ENCODE data around the gene BICDL1.

The BICDL1 gene

DNA sequence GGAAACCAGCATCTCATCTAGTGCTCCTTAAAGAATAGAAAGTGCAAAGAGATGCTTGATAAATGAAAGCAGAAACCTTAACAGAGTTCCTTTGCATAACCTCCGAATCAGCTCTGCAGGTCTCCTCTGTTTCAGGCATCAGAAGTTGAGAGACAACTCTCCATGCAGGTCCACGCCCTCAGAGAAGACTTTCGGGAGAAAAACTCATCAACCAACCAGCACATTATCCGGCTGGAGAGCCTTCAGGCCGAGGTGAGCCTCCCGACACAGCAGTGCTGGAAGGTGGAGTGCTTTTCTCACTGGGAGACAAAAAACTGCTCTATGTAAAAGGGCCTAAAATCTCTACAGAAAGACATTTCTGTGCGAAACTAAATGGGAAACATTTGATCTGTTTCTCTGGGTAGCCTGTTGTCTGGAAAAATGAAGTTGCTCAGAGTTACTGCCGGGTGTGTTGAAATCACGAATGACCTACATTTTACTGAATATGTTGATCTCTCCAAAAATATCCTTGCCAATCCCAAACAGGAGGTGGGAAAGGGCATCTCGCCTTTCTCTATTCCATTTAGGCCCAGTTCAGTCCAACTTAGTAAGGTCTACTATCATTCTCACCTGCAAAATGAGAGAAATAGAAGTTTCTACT, 72.7 kb downstream of the BICDL1 start:
- CTCF ChIA-PET, result no interaction called here
- Histone ChIP-seq H3K27ac (ENCODE audit: extremely low read depth, low read depth, low read length) (no peak overlapping the region), H3K4me1 (ENCODE audit: control insufficient read depth, insufficient read depth, low read length) (no peaks in the 10 kb centered on the region), H3K9me3 (ENCODE audit: control insufficient read depth, insufficient read depth, low read depth, low read length) (no peaks in the 10 kb centered on the region), H3K4me3 (ENCODE audit: low read depth, low read length) (no peak overlapping the region), H3K36me3 (ENCODE audit: control insufficient read depth in 2 of 2, insufficient read depth in 1 of 2, low read length in 2 of 2) (no peaks in the 10 kb centered on the region)
- POLR2A ChIA-PET, result no interaction called here
- TF ChIP-seq MZF1 (tag by site-specific recombination; IDR thresholded peaks at IDR 0.05; ENCODE audit: borderline replicate concordance) (no peak), ZNF140 (tag by site-specific recombination; IDR thresholded peaks at IDR 0.05) (no peak), OSR2 (tag by site-specific recombination; IDR thresholded peaks at IDR 0.05) (no peak)

DNA sequence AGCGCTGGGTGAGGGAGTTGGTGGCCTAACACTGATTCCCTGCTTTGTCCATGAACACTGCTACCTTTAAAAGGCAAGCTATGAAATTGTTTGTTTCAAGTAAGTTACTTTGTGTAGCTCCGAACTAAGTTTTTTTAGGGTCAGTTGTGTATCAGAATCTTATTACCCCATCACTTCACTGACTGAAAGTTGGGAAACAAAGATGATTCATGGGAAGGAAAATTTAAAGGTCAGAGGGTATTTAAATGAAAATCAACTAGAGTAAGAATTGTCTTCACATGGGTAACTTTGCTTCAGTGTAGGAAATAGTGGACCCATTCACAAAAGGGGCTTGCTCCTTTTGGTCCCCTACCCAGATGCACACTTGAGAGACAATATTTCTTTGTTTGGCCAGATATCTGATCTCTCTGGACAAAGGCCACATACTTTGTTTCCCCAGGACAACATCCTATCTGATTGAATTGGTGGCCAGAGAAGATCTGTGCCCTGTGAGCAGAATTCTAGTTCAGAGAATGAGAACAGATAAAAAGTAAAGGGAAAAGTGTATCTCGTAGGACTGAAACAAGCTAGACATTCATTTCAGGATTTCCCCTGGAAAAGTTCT, 74.0 kb downstream of the BICDL1 start:
- TF ChIP-seq ZNF610 (tag by site-specific recombination; IDR thresholded peaks at IDR 0.05; ENCODE audit: borderline replicate concordance) (no peak), ZNF121 (tag by site-specific recombination; IDR thresholded peaks at IDR 0.05) (no peak), ZNF747 (tag by site-specific recombination; IDR thresholded peaks at IDR 0.05) (no peak), ZNF366 (tag by site-specific recombination; conservative IDR thresholded peaks at IDR 0.05) (no peak), ZNF394 (tag by site-specific recombination; IDR thresholded peaks at IDR 0.05; ENCODE audit: borderline replicate concordance) (no peak), KLF1 (tag by site-specific recombination; IDR thresholded peaks at IDR 0.05) (no peak), ZNF664 (tag by site-specific recombination; IDR thresholded peaks at IDR 0.05) (no peak), HOXC10 (CRISPR knock-in tag; IDR thresholded peaks at IDR 0.05) (no peak), PRDM1 (tag by site-specific recombination; IDR thresholded peaks at IDR 0.05) (no peak), ZNF837 (tag by site-specific recombination; IDR thresholded peaks at IDR 0.05) (no peak), GFI1B (tag by site-specific recombination; IDR thresholded peaks at IDR 0.05) (no peak), KLF10 (tag by site-specific recombination; IDR thresholded peaks at IDR 0.05) (no peak), ZNF19 (tag by site-specific recombination; IDR thresholded peaks at IDR 0.05; ENCODE audit: low read depth) (no peak)
- TF ChIP-seq, protein P1, sequence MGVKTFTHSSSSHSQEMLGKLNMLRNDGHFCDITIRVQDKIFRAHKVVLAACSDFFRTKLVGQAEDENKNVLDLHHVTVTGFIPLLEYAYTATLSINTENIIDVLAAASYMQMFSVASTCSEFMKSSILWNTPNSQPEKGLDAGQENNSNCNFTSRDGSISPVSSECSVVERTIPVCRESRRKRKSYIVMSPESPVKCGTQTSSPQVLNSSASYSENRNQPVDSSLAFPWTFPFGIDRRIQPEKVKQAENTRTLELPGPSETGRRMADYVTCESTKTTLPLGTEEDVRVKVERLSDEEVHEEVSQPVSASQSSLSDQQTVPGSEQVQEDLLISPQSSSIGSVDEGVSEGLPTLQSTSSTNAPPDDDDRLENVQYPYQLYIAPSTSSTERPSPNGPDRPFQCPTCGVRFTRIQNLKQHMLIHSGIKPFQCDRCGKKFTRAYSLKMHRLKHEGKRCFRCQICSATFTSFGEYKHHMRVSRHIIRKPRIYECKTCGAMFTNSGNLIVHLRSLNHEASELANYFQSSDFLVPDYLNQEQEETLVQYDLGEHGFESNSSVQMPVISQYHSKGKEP (tag by site-specific recombination; IDR thresholded peaks at IDR 0.05), result no peak
- TF ChIP-seq, protein P2, sequence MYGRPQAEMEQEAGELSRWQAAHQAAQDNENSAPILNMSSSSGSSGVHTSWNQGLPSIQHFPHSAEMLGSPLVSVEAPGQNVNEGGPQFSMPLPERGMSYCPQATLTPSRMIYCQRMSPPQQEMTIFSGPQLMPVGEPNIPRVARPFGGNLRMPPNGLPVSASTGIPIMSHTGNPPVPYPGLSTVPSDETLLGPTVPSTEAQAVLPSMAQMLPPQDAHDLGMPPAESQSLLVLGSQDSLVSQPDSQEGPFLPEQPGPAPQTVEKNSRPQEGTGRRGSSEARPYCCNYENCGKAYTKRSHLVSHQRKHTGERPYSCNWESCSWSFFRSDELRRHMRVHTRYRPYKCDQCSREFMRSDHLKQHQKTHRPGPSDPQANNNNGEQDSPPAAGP (tag by site-specific recombination; IDR thresholded peaks at IDR 0.05), result no peak
- TF ChIP-seq, protein P3, sequence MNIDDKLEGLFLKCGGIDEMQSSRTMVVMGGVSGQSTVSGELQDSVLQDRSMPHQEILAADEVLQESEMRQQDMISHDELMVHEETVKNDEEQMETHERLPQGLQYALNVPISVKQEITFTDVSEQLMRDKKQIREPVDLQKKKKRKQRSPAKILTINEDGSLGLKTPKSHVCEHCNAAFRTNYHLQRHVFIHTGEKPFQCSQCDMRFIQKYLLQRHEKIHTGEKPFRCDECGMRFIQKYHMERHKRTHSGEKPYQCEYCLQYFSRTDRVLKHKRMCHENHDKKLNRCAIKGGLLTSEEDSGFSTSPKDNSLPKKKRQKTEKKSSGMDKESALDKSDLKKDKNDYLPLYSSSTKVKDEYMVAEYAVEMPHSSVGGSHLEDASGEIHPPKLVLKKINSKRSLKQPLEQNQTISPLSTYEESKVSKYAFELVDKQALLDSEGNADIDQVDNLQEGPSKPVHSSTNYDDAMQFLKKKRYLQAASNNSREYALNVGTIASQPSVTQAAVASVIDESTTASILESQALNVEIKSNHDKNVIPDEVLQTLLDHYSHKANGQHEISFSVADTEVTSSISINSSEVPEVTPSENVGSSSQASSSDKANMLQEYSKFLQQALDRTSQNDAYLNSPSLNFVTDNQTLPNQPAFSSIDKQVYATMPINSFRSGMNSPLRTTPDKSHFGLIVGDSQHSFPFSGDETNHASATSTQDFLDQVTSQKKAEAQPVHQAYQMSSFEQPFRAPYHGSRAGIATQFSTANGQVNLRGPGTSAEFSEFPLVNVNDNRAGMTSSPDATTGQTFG (tag by site-specific recombination; IDR thresholded peaks at IDR 0.05; ENCODE audit: borderline replicate concordance), result no peak
- TF ChIP-seq, protein P4, sequence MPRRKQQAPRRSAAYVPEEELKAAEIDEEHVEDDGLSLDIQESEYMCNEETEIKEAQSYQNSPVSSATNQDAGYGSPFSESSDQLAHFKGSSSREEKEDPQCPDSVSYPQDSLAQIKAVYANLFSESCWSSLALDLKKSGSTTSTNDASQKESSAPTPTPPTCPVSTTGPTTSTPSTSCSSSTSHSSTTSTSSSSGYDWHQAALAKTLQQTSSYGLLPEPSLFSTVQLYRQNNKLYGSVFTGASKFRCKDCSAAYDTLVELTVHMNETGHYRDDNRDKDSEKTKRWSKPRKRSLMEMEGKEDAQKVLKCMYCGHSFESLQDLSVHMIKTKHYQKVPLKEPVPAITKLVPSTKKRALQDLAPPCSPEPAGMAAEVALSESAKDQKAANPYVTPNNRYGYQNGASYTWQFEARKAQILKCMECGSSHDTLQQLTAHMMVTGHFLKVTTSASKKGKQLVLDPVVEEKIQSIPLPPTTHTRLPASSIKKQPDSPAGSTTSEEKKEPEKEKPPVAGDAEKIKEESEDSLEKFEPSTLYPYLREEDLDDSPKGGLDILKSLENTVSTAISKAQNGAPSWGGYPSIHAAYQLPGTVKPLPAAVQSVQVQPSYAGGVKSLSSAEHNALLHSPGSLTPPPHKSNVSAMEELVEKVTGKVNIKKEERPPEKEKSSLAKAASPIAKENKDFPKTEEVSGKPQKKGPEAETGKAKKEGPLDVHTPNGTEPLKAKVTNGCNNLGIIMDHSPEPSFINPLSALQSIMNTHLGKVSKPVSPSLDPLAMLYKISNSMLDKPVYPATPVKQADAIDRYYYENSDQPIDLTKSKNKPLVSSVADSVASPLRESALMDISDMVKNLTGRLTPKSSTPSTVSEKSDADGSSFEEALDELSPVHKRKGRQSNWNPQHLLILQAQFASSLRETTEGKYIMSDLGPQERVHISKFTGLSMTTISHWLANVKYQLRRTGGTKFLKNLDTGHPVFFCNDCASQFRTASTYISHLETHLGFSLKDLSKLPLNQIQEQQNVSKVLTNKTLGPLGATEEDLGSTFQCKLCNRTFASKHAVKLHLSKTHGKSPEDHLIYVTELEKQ (tag by site-specific recombination; IDR thresholded peaks at IDR 0.05; ENCODE audit: borderline replicate concordance), result no peak
- Histone ChIP-seq H3K36me3 (ENCODE audit: control insufficient read depth in 2 of 2, insufficient read depth in 1 of 2, low read length in 2 of 2) (no peaks in the 10 kb centered on the region), H3K4me1 (ENCODE audit: control insufficient read depth, insufficient read depth, low read length) (no peaks in the 10 kb centered on the region), H3K27ac (ENCODE audit: extremely low read depth, low read depth, low read length) (no peak overlapping the region), H3K4me3 (ENCODE audit: low read depth, low read length) (no peak overlapping the region), H3K9me3 (ENCODE audit: control insufficient read depth, insufficient read depth, low read depth, low read length) (no peaks in the 10 kb centered on the region)
- CTCF ChIA-PET, result interaction anchor here (0.7 kb wide), 1 partner anchor 1410 kb away, joined by 5 read pairs; no protein-coding TSS in a partner anchor
- POLR2A ChIA-PET, result no interaction called here
